Natural killer cell (primary cell): ENCODE measurements around the gene SECISBP2L. TPM values are rescaled to one million over a fixed set of nuclear protein-coding genes. Genes with fewer than 3 reads are reported as not detected.

ENCODE experiments used
- ATAC-seq, 3 donors: fragments of 150-1000 bp in 2 of 3; fragments of 200-7000 bp in 1 of 3; cut with Tn5 transposase; 1 replicate in 1 of 3; 2 replicates in 2 of 3; pipeline ENCODE4 v1.10.0; 2021; ENCODE audit warnings: mild to moderate bottlenecking in 2 of 3, moderate library complexity in 2 of 3
- DNase-seq, 2 donors: peaks; one replicate each; pipeline versions ENCODE4 v3.0.0 to v3.0.0-alpha.2; 2013 to 2021; ENCODE audit warnings: mixed read lengths in 1 of 2
- H3K27ac ChIP-seq: one replicate; pipeline ENCODE4 v1.5.1; 2013; ENCODE audit warnings: mild to moderate bottlenecking, low read length
- H3K27me3 ChIP-seq: one replicate; pipeline ENCODE4 v1.6.1; 2013; ENCODE audit warnings: low read length; ENCODE audit not compliant: control insufficient read depth, insufficient read depth
- H3K36me3 ChIP-seq: one replicate; pipeline ENCODE4 v1.6.1; 2013; ENCODE audit warnings: low read length; ENCODE audit not compliant: control insufficient read depth, insufficient read depth
- H3K4me1 ChIP-seq: one replicate; pipeline ENCODE4 v1.6.1; 2013; ENCODE audit warnings: low read length; ENCODE audit not compliant: control insufficient read depth, insufficient read depth
- H3K4me3 ChIP-seq: one replicate; pipeline ENCODE4 v1.5.1; 2013; ENCODE audit warnings: low read length
- H3K9me3 ChIP-seq: one replicate; pipeline ENCODE4 v1.6.1; 2013; ENCODE audit warnings: low read length; ENCODE audit not compliant: control insufficient read depth, insufficient read depth
- H3K27ac Mint-ChIP-seq, 2 donors: one replicate each; pipeline ENCODE4 v1.8.0; 2022; ENCODE audit warnings: mild to moderate bottlenecking in 2 of 2, mixed read lengths in 2 of 2, moderate library complexity in 1 of 2
- H3K27me3 Mint-ChIP-seq, 2 donors: one replicate each; pipeline ENCODE4 v1.8.0; 2022; ENCODE audit warnings: low read depth in 2 of 2, mixed read lengths in 2 of 2
- H3K36me3 Mint-ChIP-seq: one replicate; pipeline ENCODE4 v1.8.0; 2022; ENCODE audit warnings: mixed read lengths
- H3K4me1 Mint-ChIP-seq, 2 donors: one replicate each; pipeline ENCODE4 v1.8.0; 2022; ENCODE audit warnings: mixed read lengths in 2 of 2
- H3K4me3 Mint-ChIP-seq: one replicate; pipeline ENCODE4 v1.8.0; 2022; ENCODE audit warnings: mild to moderate bottlenecking, moderate library complexity, mixed read lengths
- H3K9me3 Mint-ChIP-seq, 2 donors: one replicate each; pipeline ENCODE4 v1.8.0; 2022; ENCODE audit warnings: mixed read lengths in 2 of 2
- CTCF ChIP-seq: fragments of 200-600 bp; IDR thresholded peaks from one replicate; pipeline ENCODE4 v1.8.0; 2022; ENCODE audit warnings: antibody characterized with exemption
- WGBS: methylation state at CpG from one replicate; pipeline ENCODE4 v1.1.7; 2013; ENCODE audit warnings: missing lambda C conversion rate; ENCODE audit not compliant: insufficient coverage; 5-methylcytosine and 5-hydroxymethylcytosine counted together
- intact Hi-C: fragments of 100-400 bp; cut with micrococcal nuclease; formaldehyde crosslinking; loops from one replicate; pipeline ENCODE4 v1.14.2; 2022
- total RNA-seq, 4 donors: library from RNA; stranded (reverse); fragments of 120-200 nt in 1 of 4; gene quantifications; one replicate each; pipeline versions ENCODE4 v1.2.3 to v1.2.4, GENCODE V29; 2013 to 2022

Gene SECISBP2L
- total RNA-seq, 3 donors from 2014 or later (not counting 1 experiment from before 2014, with no cell fraction given), result 78.8 to 97.7 (median 93.7) TPM

GRCh38 chr15:48986240-48986639 lies 60.0 kb downstream of the SECISBP2L start:
- ATAC-seq (no peak), DNase-seq (no peak)
- intact Hi-C loops, result no loop called here
- Histone ChIP-seq H3K4me1 (no peaks in the 10 kb centered on the region), H3K9me3 (no peaks in the 10 kb centered on the region), H3K27ac (no peak overlapping the region), H3K27me3 (peaks cover 4% of the 10 kb centered on the region), H3K36me3 (peaks cover 9% of the 10 kb centered on the region), H3K4me3 (no peak overlapping the region)
- H3K4me3 Mint-ChIP-seq, result no peak overlapping the region
- H3K27me3 Mint-ChIP-seq, result peaks cover 8% of the 10 kb centered on the region in 2 donors
- H3K9me3 Mint-ChIP-seq, result no peaks in the 10 kb centered on the region
- WGBS, result 92% methylated on average over 5 of the region's 5 CpGs
- no peak for TF ChIP-seq CTCF
- no peak overlapping the region for H3K27ac Mint-ChIP-seq
- H3K4me1 Mint-ChIP-seq, result no peaks in the 10 kb centered on the region
- no peaks in the 10 kb centered on the region for H3K36me3 Mint-ChIP-seq

GRCh38 chr15:48985516-48985915 lies 60.7 kb downstream of the SECISBP2L start:
- whole genome bisulfite sequencing, result 100% methylated on average over 1 of the region's 3 CpGs
- H3K36me3 ChIP-seq, result peaks cover 5% of the 10 kb centered on the region
- H3K9me3 Mint-ChIP-seq, result no peaks in the 10 kb centered on the region
- no peaks in the 10 kb centered on the region for H3K4me1 Mint-ChIP-seq
- H3K27me3 Mint-ChIP-seq, result peaks cover 10 to 14% of the 10 kb centered on the region in 2 donors
- H3K27me3 ChIP-seq, result peaks cover 4% of the 10 kb centered on the region
- DNase-seq (no peak), ATAC-seq (no peak)
- no peak overlapping the region for H3K4me3 ChIP-seq
- no peak for TF ChIP-seq CTCF
- no peak overlapping the region for H3K27ac Mint-ChIP-seq
- H3K36me3 Mint-ChIP-seq, result no peaks in the 10 kb centered on the region
- H3K4me3 Mint-ChIP-seq, result no peak overlapping the region
- intact Hi-C loops, result no loop called here
- no peak overlapping the region for H3K27ac ChIP-seq
- H3K9me3 ChIP-seq, result no peaks in the 10 kb centered on the region
- H3K4me1 ChIP-seq, result no peaks in the 10 kb centered on the region

- H3K27ac Mint-ChIP-seq, result no peak overlapping the region
- no peaks in the 10 kb centered on the region for H3K9me3 Mint-ChIP-seq
These were observed 61.4 kb downstream of the SECISBP2L start for GRCh38 chr15:48984811-48985352.

More at GRCh38 chr15:48984811-48985352, 61.4 kb downstream of the SECISBP2L start:
- Histone ChIP-seq H3K4me1 (no peaks in the 10 kb centered on the region), H3K4me3 (no peak overlapping the region), H3K27me3 (peaks cover 4% of the 10 kb centered on the region), H3K27ac (no peak overlapping the region), H3K36me3 (no peaks in the 10 kb centered on the region), H3K9me3 (no peaks in the 10 kb centered on the region)
- ATAC-seq (no peak), DNase-seq (no peak)
- TF ChIP-seq CTCF, result no peak
- Mint-ChIP-seq H3K4me3 (no peak overlapping the region), H3K36me3 (no peaks in the 10 kb centered on the region), H3K4me1 (no peaks in the 10 kb centered on the region), H3K27me3 (peaks cover 11 to 19% of the 10 kb centered on the region in 2 donors)
- intact Hi-C loops, result no loop called here
- WGBS, result 96% methylated on average over 4 of the region's 4 CpGs
